ENCODE measurements around the gene ZGPAT. TPM values are rescaled to one million over a fixed set of nuclear protein-coding genes. Genes with fewer than 3 reads are reported as not detected.

ZGPAT gene
- total RNA-seq, 4 donors from 2014 or later, result 13.4 to 20.8 (median 15.5) TPM

DNA sequence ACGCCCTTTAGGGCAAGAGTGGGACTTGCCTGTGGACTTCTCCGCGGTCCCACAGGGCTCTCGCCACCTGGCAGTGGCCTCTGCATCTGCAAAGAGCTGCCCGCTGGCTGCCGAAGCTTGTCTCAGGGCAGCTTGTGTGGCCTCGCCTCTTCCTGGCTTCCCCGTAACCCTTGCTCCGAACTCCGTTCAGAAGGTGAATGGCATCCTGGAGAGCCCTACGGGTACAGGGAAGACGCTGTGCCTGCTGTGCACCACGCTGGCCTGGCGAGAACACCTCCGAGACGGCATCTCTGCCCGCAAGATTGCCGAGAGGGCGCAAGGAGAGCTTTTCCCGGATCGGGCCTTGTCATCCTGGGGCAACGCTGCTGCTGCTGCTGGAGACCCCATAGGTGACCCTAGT is 46.7 kb upstream of the ZGPAT start:
- intact Hi-C loops (cut with DNase I; ENCODE audit: low total_unique reads), result no loop called here
- TF ChIP-seq POLR2A (IDR thresholded peaks at IDR 0.05), result no peak
- TF ChIP-seq, protein P1, sequence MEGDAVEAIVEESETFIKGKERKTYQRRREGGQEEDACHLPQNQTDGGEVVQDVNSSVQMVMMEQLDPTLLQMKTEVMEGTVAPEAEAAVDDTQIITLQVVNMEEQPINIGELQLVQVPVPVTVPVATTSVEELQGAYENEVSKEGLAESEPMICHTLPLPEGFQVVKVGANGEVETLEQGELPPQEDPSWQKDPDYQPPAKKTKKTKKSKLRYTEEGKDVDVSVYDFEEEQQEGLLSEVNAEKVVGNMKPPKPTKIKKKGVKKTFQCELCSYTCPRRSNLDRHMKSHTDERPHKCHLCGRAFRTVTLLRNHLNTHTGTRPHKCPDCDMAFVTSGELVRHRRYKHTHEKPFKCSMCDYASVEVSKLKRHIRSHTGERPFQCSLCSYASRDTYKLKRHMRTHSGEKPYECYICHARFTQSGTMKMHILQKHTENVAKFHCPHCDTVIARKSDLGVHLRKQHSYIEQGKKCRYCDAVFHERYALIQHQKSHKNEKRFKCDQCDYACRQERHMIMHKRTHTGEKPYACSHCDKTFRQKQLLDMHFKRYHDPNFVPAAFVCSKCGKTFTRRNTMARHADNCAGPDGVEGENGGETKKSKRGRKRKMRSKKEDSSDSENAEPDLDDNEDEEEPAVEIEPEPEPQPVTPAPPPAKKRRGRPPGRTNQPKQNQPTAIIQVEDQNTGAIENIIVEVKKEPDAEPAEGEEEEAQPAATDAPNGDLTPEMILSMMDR (IDR thresholded peaks at IDR 0.05 in 4 of 5, conservative IDR thresholded peaks at IDR 0.05 in 1 of 5), result no peak
- ATAC-seq, result no peak

DNA sequence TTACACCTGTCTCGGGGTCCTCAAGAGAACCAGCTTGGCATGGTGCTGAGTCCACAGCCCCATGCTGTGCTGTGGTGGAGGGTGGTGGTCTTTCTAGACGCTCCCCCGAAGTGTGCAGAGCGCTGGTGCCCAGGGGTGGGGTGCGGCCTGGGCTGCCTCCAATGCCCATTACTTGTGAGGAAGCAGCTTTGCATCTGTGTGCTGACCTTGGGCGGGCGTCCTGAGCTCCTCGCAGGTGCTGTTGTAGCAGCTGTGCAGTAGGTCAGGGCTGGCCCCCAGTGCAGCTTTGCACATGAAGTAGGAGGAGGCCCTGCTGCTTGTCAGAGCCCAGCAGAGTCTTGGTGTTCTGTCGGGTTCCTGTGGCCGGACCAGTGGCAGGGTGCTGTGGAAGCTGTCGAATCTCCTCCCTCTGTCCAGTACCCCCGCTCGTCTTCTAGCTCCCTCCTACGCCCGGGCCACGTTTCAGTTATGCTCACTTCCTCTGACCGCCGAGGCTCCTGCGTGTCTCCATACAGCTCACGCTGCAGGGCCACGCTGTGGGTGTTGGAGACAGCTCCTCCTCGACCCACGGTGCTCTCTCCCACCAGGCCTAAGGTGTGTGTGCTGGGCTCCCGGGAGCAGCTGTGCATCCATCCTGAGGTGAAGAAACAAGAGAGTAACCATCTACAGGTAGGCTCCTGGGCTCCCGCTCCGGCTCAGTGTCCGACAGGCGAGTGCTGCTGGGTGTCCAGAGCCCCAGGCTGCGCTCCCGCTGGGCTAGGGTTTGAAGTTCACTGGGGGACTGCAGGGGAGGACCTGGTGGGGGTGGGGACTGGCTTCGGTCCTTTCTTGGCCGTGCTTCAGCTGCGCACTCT is 45.7 kb upstream of the ZGPAT start:
- H3K4me1 ChIP-seq, result peaks cover 12 to 18% of the 10 kb centered on the region in 2 donors
- peaks cover 0 to 26% of the 10 kb centered on the region in 2 donors for H3K36me3 ChIP-seq
- ATAC-seq (no peak), DNase-seq (no peak)
- H3K27ac ChIP-seq, result no peak overlapping the region
- no peaks in the 10 kb centered on the region for H3K27me3 ChIP-seq
- H3K4me3 ChIP-seq, result no peak overlapping the region
- in situ Hi-C loops (cut with MboI; ENCODE audit: low sequenced_read_pairs in 4 of 4) (no loop called here), intact Hi-C loops (cut with DNase I; ENCODE audit: low total_unique reads) (no loop called here)
- no peaks in the 10 kb centered on the region for H3K9me3 ChIP-seq
- TF ChIP-seq, protein P1 (IDR thresholded peaks at IDR 0.05 in 4 of 5, conservative IDR thresholded peaks at IDR 0.05 in 1 of 5), result no peak
- TF ChIP-seq POLR2A (IDR thresholded peaks at IDR 0.05), result no peak

More for the DNA sequence above, 46.7 kb upstream of the ZGPAT start:
- Histone ChIP-seq H3K4me3 (no peak overlapping the region), H3K9me3 (no peaks in the 10 kb centered on the region), H3K27ac (no peak overlapping the region), H3K4me1 (peaks cover 18 to 22% of the 10 kb centered on the region in 2 donors), H3K36me3 (peaks cover 0 to 22% of the 10 kb centered on the region in 2 donors), H3K27me3 (no peaks in the 10 kb centered on the region)
- in situ Hi-C loops (cut with MboI; ENCODE audit: low sequenced_read_pairs in 4 of 4), result no loop called here
- DNase-seq, result no peak

DNA sequence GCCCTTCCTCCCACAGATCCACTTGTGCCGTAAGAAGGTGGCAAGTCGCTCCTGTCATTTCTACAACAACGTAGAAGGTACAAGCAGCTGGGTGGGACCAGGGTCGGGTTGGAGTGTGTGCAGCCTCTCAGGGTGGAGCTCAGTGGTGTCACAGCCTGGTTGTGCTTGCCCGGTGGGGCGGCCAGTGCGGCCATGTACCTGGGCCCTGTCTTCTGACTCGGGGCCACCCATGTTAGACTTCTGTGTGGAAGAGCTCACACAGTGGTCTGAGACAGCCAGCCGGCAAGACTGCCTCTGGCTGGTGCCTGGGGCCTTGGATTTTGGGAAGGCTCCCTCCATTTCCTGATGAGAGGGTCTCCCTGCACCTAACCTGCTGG is 45.0 kb upstream of the ZGPAT start:
- Histone ChIP-seq H3K36me3 (peaks cover 0 to 32% of the 10 kb centered on the region in 2 donors), H3K9me3 (no peaks in the 10 kb centered on the region), H3K4me1 (peaks cover 7 to 12% of the 10 kb centered on the region in 2 donors), H3K4me3 (no peak overlapping the region), H3K27ac (no peak overlapping the region), H3K27me3 (no peaks in the 10 kb centered on the region)
- TF ChIP-seq, protein P1 (IDR thresholded peaks at IDR 0.05 in 4 of 5, conservative IDR thresholded peaks at IDR 0.05 in 1 of 5), result no peak
- TF ChIP-seq POLR2A (IDR thresholded peaks at IDR 0.05), result no peak
- no peak for DNase-seq
- in situ Hi-C loops (cut with MboI; ENCODE audit: low sequenced_read_pairs in 4 of 4), result no loop called here
- ATAC-seq, result no peak
- intact Hi-C loops (cut with DNase I; ENCODE audit: low total_unique reads), result no loop called here

DNA sequence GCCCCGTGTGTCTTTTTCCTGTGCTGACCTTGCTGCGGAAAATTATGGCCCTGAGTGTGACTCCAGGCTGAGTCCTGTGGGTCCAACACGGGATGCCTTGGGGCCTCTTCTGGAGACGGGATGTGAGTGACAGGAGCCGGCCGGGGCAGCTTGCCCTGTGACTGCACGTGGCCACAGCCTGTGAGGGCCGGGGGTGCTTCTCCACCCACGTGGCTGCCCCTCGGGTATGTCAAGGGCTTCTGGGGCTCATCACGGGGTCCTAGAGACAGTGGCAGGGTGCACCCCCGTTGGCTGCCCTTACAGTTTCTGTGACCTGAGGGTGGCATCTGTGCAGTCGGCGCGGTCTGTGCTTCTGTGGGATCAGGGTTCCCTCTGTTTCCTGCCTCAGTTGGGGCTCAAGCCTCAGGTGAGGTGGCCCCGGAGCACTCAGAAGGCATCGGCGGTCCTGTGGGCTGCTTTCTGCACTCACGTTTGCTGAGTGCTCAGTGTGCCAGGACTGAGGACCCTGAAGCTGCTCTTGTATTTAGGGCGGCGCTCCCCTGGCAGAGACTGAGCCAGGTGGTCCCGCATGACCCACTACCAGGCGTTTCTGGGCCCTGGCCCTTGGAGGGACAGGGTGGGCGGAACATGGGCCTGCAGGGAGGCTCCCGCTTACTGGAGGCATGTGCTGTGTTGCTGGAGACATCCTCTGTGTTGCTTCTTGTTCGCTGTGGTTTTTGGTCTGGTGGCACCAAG is 44.3 kb upstream of the ZGPAT start:
- Histone ChIP-seq H3K4me1 (peaks cover 7 to 11% of the 10 kb centered on the region in 2 donors), H3K27ac (no peak overlapping the region), H3K27me3 (no peaks in the 10 kb centered on the region), H3K4me3 (no peak overlapping the region), H3K36me3 (peaks cover 0 to 39% of the 10 kb centered on the region in 2 donors), H3K9me3 (no peaks in the 10 kb centered on the region)
- TF ChIP-seq POLR2A (IDR thresholded peaks at IDR 0.05), result no peak
- DNase-seq (no peak), ATAC-seq (no peak)
- intact Hi-C loops (cut with DNase I; ENCODE audit: low total_unique reads) (no loop called here), in situ Hi-C loops (cut with MboI; ENCODE audit: low sequenced_read_pairs in 4 of 4) (no loop called here)
